Measurements from ENCODE around the gene DLGAP1.

DNA sequence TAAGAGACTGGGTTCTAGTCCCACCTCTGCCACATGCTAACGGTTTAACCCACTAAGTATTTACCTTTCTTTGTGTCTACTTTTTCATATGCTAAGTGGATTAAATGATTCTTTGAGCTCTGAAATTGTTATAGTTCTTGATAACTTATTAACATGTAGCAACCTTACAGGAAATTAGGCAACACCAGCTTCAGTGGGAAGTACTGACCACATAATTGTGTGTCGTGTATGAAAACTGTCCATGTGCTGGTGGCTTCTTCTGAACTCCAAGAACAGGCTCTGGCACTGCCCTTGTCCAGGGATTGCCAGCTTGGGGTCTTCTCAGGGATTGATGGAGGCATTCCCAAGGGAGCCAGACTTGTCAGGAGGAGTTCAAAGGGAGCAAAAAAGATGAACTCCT, 577.4 kb downstream of the DLGAP1 start:
- TF ChIP-seq, protein P1, sequence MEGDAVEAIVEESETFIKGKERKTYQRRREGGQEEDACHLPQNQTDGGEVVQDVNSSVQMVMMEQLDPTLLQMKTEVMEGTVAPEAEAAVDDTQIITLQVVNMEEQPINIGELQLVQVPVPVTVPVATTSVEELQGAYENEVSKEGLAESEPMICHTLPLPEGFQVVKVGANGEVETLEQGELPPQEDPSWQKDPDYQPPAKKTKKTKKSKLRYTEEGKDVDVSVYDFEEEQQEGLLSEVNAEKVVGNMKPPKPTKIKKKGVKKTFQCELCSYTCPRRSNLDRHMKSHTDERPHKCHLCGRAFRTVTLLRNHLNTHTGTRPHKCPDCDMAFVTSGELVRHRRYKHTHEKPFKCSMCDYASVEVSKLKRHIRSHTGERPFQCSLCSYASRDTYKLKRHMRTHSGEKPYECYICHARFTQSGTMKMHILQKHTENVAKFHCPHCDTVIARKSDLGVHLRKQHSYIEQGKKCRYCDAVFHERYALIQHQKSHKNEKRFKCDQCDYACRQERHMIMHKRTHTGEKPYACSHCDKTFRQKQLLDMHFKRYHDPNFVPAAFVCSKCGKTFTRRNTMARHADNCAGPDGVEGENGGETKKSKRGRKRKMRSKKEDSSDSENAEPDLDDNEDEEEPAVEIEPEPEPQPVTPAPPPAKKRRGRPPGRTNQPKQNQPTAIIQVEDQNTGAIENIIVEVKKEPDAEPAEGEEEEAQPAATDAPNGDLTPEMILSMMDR (IDR thresholded peaks at IDR 0.05): no peak
- TF ChIP-seq POLR2A (IDR thresholded peaks at IDR 0.05) (no peak), EP300 (IDR thresholded peaks at IDR 0.05) (no peak)
